RPMI7951 (cell line): ENCODE measurements around the gene KHDC1. TPM values are rescaled to one million over a fixed set of nuclear protein-coding genes. Genes with fewer than 3 reads are reported as not detected.

ENCODE experiments used
- total RNA-seq: library from RNA; depleted of rRNA; stranded (reverse); fragments of >200 nt; shearing (Covaris generic); gene quantifications from 2 replicates; pipeline ENCODE4 v1.2.3, GENCODE V29; 2014; rRNA removed

KHDC1 gene
- total RNA-seq, 1 experiment from 2014 or later, result 0.60 TPM

Other genes with a start within 250 kb of the KHDC1 start
- 0.29 TPM in 1 of 2 replicates, not detected in the other for gene KHDC1L, start 37.7 kb downstream of the KHDC1 start, total RNA-seq
- gene DPPA5, start 91.1 kb upstream of the KHDC1 start, total RNA-seq, result not detected in 2 replicates
- gene KHDC3L, start 99.5 kb upstream of the KHDC1 start, total RNA-seq, result not detected in 2 replicates
- gene OOEP, start 106.7 kb upstream of the KHDC1 start, total RNA-seq, result not detected in 2 replicates
- gene DDX43, start 131.6 kb upstream of the KHDC1 start, total RNA-seq, result not detected in 2 replicates
- 13.8 and 20.5 TPM in 2 replicates for gene CGAS, start 189.1 kb upstream of the KHDC1 start, total RNA-seq
- gene MTO1, start 198.5 kb upstream of the KHDC1 start, total RNA-seq, result 34.8 and 43.5 TPM in 2 replicates